Measurements from ENCODE around the gene TAF5L. TPM values are rescaled to one million over a fixed set of nuclear protein-coding genes. Genes with fewer than 3 reads are reported as not detected.
"Not testable (repeated sequence)": the region's sequence is repeated elsewhere in the genome, so short reads cannot be mapped to it uniquely, and the experiment has no call there.

The TAF5L gene
- total and polyA plus RNA-seq, 8 donors: 15.9 to 21.6 (median 18.7) TPM

DNA sequence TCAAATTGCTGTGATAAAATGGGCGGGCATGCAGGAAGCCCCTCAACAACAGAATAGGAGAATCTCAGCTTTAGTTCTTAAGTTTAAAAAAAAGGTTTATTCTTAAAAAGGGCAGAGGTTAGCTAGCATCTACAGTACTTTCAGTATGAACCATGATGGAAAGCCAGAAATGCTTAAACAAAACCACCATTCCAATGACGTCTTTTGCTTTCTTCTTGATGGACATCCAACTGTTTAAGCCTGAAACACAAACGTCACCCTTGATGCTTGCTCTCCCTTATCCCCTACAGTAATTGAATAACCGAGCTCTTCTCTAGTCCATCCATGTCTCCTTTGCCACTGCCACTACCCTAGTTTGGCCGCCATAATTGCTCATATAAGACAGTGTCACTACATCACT, 25.7 kb downstream of the TAF5L start:
- Histone ChIP-seq H3K27ac (no peak overlapping the region), H3K27me3 (no peaks in the 10 kb centered on the region), H3K9me3 (no peaks in the 10 kb centered on the region), H3K4me1 (peaks cover 4 to 12% of the 10 kb centered on the region in 2 donors), H3K4me3 (no peak overlapping the region), H3K36me3 (peaks cover 0 to 53% of the 10 kb centered on the region in 2 donors)
- TF ChIP-seq, protein P1, sequence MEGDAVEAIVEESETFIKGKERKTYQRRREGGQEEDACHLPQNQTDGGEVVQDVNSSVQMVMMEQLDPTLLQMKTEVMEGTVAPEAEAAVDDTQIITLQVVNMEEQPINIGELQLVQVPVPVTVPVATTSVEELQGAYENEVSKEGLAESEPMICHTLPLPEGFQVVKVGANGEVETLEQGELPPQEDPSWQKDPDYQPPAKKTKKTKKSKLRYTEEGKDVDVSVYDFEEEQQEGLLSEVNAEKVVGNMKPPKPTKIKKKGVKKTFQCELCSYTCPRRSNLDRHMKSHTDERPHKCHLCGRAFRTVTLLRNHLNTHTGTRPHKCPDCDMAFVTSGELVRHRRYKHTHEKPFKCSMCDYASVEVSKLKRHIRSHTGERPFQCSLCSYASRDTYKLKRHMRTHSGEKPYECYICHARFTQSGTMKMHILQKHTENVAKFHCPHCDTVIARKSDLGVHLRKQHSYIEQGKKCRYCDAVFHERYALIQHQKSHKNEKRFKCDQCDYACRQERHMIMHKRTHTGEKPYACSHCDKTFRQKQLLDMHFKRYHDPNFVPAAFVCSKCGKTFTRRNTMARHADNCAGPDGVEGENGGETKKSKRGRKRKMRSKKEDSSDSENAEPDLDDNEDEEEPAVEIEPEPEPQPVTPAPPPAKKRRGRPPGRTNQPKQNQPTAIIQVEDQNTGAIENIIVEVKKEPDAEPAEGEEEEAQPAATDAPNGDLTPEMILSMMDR (IDR thresholded peaks at IDR 0.05): no peak
- intact Hi-C loops (cut with DNase I): no loop called here
- DNase-seq (no peak), ATAC-seq (no peak)

DNA sequence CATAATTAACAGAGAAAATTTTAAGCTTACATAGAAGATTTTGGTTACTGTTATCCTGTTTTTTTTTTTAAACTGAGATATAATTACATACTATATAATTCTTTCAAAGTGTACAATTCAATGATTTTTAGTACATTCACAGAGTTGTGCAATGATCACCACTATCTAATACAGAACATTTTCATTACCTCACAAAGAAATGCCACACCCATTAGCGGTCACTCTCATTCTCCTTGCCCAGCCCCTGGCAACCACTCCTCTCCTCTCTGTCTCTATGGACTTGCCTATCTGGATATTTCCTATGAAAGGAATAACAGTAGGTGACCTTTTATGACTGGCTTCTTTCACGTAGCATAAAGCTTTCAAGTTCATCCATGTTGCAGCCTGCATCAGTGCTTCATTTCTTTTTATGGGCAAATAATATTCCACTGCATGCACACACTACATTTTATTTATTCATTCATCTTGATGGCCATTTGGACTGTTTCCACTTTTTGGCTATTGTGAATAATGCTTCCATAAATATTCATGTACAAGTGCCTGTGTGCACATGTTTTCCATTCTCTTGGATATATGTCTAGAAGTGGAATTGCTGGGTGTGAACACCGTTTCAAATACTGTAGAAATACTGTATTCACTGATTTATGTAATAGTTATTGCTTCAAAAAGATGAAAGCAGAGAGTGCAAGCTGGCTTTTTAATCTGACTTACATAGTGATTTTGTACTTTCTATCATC, 26.5 kb downstream of the TAF5L start:
- Histone ChIP-seq H3K36me3 (peaks cover 0 to 52% of the 10 kb centered on the region in 2 donors), H3K27me3 (no peaks in the 10 kb centered on the region), H3K4me1 (peaks cover 4 to 12% of the 10 kb centered on the region in 2 donors), H3K4me3 (no peak overlapping the region), H3K9me3 (no peaks in the 10 kb centered on the region), H3K27ac (no peak overlapping the region)
- TF ChIP-seq, protein P1 (IDR thresholded peaks at IDR 0.05): no peak
- ATAC-seq (no peak), DNase-seq (no peak)
- intact Hi-C loops (cut with DNase I): no loop called here

DNA sequence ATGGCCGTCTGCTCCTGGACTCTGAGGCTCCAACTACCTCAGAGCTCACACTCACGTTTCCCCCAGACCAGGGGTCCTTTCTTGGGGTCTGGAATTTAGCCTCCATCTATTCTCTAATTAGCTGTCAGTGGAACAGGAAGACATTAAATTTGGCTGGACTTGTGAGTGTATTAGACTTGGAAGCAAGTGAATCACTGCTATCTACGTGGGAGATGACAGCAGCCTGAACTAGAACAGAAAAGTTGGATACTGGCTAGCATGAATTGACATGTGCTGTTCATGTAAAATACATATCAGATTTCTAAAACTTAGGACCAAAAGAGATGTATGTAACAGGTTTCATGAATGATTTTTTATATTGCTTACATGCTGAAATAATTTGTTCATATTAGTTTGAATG, 28.0 kb downstream of the TAF5L start:
- Histone ChIP-seq H3K27ac (peak overlapping the region; percentile 47 to 73), H3K9me3 (no peaks in the 10 kb centered on the region), H3K4me1 (peaks cover 4 to 12% of the 10 kb centered on the region in 2 donors), H3K36me3 (peaks cover 0 to 54% of the 10 kb centered on the region in 2 donors), H3K4me3 (no peak overlapping the region), H3K27me3 (no peaks in the 10 kb centered on the region)
- intact Hi-C loops (cut with DNase I): no loop called here
- TF ChIP-seq, protein P1 (IDR thresholded peaks at IDR 0.05): no peak
- no peak for ATAC-seq
- no peak for DNase-seq

DNA sequence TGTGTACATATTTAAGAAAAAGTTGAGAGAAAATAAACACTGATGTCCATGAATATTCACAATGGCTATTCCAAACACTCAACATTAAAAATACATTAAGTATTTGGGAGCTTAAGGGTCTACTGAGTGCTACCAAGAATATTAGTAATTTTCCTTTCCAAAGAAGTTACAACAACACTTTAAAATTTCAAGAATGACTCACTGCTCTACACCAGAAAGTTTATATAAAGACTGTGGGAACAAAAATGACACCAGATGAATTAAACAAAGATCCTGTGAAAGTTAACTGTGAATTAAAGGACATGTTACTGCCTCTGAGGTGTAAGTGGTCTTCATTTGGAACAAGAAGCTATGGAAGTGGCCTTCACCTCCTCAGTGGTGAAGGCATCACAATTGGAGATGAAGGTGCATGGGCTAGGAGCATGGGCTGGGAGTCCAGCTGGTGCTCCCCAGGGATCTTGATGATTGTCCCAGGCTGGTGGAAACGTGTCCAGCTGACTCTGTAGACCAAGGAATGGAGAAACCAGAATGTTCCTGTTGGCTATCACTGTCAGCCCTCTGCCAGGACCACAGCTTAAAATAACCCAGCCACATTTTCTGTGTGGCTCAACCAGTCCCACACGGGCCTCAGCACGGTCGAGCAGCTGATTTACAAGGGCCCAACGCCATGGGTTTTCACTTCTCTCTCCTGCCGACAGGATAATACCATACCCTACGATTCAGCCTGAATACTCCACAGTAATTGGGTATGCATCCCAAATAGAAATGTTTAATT, 28.8 kb downstream of the TAF5L start:
- H3K27me3 ChIP-seq: no peaks in the 10 kb centered on the region
- peaks cover 0 to 54% of the 10 kb centered on the region in 2 donors for H3K36me3 ChIP-seq
- ATAC-seq: peak; percentile 77
- peak in 1 of 4 donors; percentile 32 for DNase-seq
- peaks cover 4 to 12% of the 10 kb centered on the region in 2 donors for H3K4me1 ChIP-seq
- intact Hi-C loops (cut with DNase I): no loop called here
- H3K27ac ChIP-seq: peak overlapping the region; percentile 47 to 73
- no peak overlapping the region for H3K4me3 ChIP-seq
- no peaks in the 10 kb centered on the region for H3K9me3 ChIP-seq
- TF ChIP-seq, protein P1 (IDR thresholded peaks at IDR 0.05): no peak

DNA sequence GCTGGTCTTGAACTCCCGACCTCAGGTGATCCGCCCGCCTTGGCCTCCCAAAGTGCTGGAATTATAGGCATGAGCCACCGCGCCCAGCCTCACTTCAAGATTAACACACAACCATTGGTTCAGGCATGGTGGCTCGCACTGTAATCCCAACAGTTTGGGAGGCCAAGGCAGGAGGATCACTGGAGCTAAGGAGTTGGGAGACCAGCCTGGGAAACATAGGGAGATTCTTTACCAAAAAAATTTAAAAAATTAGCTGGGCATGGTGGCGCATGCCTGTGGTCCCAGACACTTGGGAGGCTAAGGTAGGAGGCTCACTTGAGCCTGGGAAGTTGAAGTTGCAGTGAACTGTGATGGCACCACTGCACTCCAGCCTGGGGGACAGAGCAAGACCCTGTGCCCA, 30.0 kb downstream of the TAF5L start:
- peak overlapping the region in 1 of 2 donors; percentile 73 for H3K27ac ChIP-seq
- H3K27me3 ChIP-seq; H3K9me3 ChIP-seq; DNase-seq; ATAC-seq; H3K4me3 ChIP-seq; intact Hi-C loops (cut with DNase I): not testable (repeated sequence)
- peaks cover 0 to 51% of the 10 kb centered on the region in 2 donors for H3K36me3 ChIP-seq
- peaks cover 4 to 12% of the 10 kb centered on the region in 2 donors for H3K4me1 ChIP-seq
